Ovary (tissue), 3 donors: ENCODE data around the gene FBXW7.

ENCODE experiments used
- CTCF ChIP-seq, 3 donors: fragments of 450-650 bp in 2 of 3; fragments of 200-600 bp in 1 of 3; IDR thresholded peaks; one replicate each; pipeline versions ENCODE4 v1.5.1 to v1.8.0; 2016 to 2022; ENCODE audit warnings: antibody characterized with exemption in 3 of 3, mild to moderate bottlenecking in 1 of 3
- EP300 ChIP-seq: sonication (generic); formaldehyde crosslinking; IDR thresholded peaks from one replicate; pipeline ENCODE4 v1.6.1; 2017; ENCODE audit warnings: antibody characterized with exemption
- POLR2A ChIP-seq: fragments of 450-650 bp; IDR thresholded peaks from one replicate; pipeline ENCODE4 v1.6.1; 2017; ENCODE audit warnings: antibody characterized with exemption, mild to moderate bottlenecking, moderate library complexity
- donor health status: DM: no; HTN: no; CAD: no.

GRCh38 chr4:152310257-152310656, 225.6 kb downstream of the FBXW7 start:
- TF ChIP-seq CTCF (IDR thresholded peaks at IDR 0.05) (no peak), POLR2A (no peak), EP300 (no peak)
